Stimulated activated naive B cell treated with anti-CD40 and anti-IgM and Interleukin-4, amounts not matched to agents 10 μg/mL and 1 μg/mL and 100 μg/mL, for 72 hours (primary cell): ENCODE measurements around the gene HOXC13.

Source experiments
- ATAC-seq, 2 donors: fragments of 150-1000 bp; cut with Tn5 transposase; replicated peaks; 2 replicates each; pipeline ENCODE4 v1.10.0; 2021; ENCODE audit warnings: moderate library complexity in 1 of 2
- DNase-seq: peaks from one replicate; pipeline ENCODE4 v3.0.0; 2021
- H3K27ac Mint-ChIP-seq: one replicate; pipeline ENCODE4 v1.8.0; 2022; ENCODE audit warnings: mild to moderate bottlenecking, mixed read lengths
- H3K27me3 Mint-ChIP-seq, 2 donors: one replicate each; pipeline ENCODE4 v1.8.0; 2022; ENCODE audit warnings: mixed read lengths in 2 of 2
- H3K36me3 Mint-ChIP-seq, 2 donors: one replicate each; pipeline ENCODE4 v1.8.0; 2022; ENCODE audit warnings: mixed read lengths in 2 of 2, mild to moderate bottlenecking in 1 of 2
- H3K4me1 Mint-ChIP-seq, 2 donors: one replicate each; pipeline ENCODE4 v1.8.0; 2022; ENCODE audit warnings: mixed read lengths in 2 of 2, mild to moderate bottlenecking in 1 of 2
- H3K4me3 Mint-ChIP-seq, 2 donors: one replicate each; pipeline ENCODE4 v1.8.0; 2022; ENCODE audit warnings: mild to moderate bottlenecking in 2 of 2, mixed read lengths in 2 of 2, moderate library complexity in 1 of 2
- H3K9me3 Mint-ChIP-seq, 2 donors: one replicate each; pipeline ENCODE4 v1.8.0; 2022; ENCODE audit warnings: mixed read lengths in 2 of 2, mild to moderate bottlenecking in 1 of 2

The HOXC13 gene

DNA sequence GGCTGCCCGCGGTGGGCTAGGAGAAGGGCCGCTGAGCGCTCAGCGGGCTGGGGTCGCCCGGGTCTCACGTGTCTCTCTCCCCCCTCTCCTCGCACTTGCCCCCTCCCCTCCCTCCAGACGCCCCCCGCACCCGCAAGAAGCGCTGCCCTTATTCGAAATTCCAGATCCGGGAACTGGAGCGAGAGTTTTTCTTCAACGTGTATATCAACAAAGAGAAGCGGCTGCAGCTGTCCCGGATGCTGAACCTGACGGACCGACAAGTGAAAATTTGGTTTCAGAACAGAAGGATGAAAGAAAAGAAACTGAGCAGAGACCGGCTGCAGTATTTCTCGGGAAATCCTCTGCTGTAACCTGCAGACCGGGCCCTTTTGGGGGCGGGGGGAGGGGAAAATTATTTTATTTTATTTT, 36.4 kb downstream of the HOXC13 start:
- peaks cover 7 to 13% of the 10 kb centered on the region in 2 donors for H3K36me3 Mint-ChIP-seq
- peaks cover 0 to 10% of the 10 kb centered on the region in 2 donors for H3K9me3 Mint-ChIP-seq
- peaks cover 14 to 18% of the 10 kb centered on the region in 2 donors for H3K4me1 Mint-ChIP-seq
- H3K4me3 Mint-ChIP-seq, result peak overlapping the region; percentile 67 to 73
- H3K27me3 Mint-ChIP-seq, result peaks cover 78 to 90% of the 10 kb centered on the region in 2 donors
- peak overlapping the region; percentile 56 for H3K27ac Mint-ChIP-seq
- ATAC-seq (no peak), DNase-seq (no peak)

GRCh38 chr12:53975479-53976152, 37.0 kb downstream of the HOXC13 start:
- DNase-seq (no peak), ATAC-seq (no peak)
- peaks cover 0 to 10% of the 10 kb centered on the region in 2 donors for H3K9me3 Mint-ChIP-seq
- H3K27me3 Mint-ChIP-seq, result peaks cover 79 to 90% of the 10 kb centered on the region in 2 donors
- peaks cover 15 to 20% of the 10 kb centered on the region in 2 donors for H3K4me1 Mint-ChIP-seq
- peak overlapping the region; percentile 79 for H3K27ac Mint-ChIP-seq
- peaks cover 7 to 13% of the 10 kb centered on the region in 2 donors for H3K36me3 Mint-ChIP-seq
- peak overlapping the region; percentile 67 to 73 for H3K4me3 Mint-ChIP-seq

DNA sequence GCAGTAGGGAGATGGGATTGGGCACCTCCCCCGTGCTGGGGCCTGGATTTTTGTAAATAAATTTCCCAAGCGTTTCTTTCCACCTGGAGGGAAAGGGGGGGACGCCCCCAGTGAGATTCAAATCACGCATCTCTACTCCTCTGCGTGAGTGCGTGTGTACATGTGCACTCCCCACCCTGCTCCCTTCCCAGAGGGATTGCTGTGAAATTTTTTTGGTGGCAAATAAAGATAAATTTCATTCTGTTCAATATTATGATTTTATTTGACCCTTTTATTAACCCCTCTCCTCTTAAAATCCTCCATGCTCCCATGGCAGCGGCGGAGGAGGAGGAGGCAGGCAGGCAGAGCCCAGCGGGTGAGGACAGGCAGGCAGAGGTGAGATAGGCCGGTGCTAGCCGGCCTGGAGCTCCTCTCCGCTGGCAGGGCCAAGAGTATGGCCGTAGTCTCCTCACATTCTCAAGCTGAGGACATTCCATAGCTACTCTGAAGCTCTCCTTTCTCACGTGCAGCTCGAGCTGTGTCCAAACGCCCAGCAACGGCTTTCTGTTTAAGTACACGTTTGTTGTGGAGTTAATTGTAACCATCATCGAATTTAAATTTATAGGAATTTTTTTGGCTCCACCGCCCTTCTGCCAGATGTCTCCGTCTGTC, 37.7 kb downstream of the HOXC13 start:
- no peak for ATAC-seq

GRCh38 chr12:53976823-53977595, 38.4 kb downstream of the HOXC13 start:
- peaks cover 7 to 13% of the 10 kb centered on the region in 2 donors for H3K36me3 Mint-ChIP-seq
- no peak for ATAC-seq

More for the DNA sequence above, 37.7 kb downstream of the HOXC13 start:
- Mint-ChIP-seq H3K36me3 (peaks cover 7 to 13% of the 10 kb centered on the region in 2 donors), H3K27me3 (peaks cover 79 to 90% of the 10 kb centered on the region in 2 donors), H3K27ac (no peak overlapping the region), H3K9me3 (peaks cover 0 to 10% of the 10 kb centered on the region in 2 donors), H3K4me1 (peaks cover 15 to 23% of the 10 kb centered on the region in 2 donors), H3K4me3 (no peak overlapping the region)
- DNase-seq, result no peak

GRCh38 chr12:53977596-53978445, 39.2 kb downstream of the HOXC13 start:
- Mint-ChIP-seq H3K36me3 (peaks cover 7 to 12% of the 10 kb centered on the region in 2 donors), H3K27me3 (peaks cover 72 to 87% of the 10 kb centered on the region in 2 donors), H3K4me3 (no peak overlapping the region), H3K4me1 (peaks cover 15 to 23% of the 10 kb centered on the region in 2 donors), H3K9me3 (peaks cover 0 to 7% of the 10 kb centered on the region in 2 donors), H3K27ac (no peak overlapping the region)
- DNase-seq, result no peak
- ATAC-seq, result no peak

More at GRCh38 chr12:53976823-53977595, 38.4 kb downstream of the HOXC13 start:
- Mint-ChIP-seq H3K27me3 (peaks cover 78 to 90% of the 10 kb centered on the region in 2 donors), H3K27ac (no peak overlapping the region), H3K9me3 (peaks cover 0 to 10% of the 10 kb centered on the region in 2 donors), H3K4me3 (no peak overlapping the region), H3K4me1 (peaks cover 15 to 23% of the 10 kb centered on the region in 2 donors)
- no peak for DNase-seq

DNA sequence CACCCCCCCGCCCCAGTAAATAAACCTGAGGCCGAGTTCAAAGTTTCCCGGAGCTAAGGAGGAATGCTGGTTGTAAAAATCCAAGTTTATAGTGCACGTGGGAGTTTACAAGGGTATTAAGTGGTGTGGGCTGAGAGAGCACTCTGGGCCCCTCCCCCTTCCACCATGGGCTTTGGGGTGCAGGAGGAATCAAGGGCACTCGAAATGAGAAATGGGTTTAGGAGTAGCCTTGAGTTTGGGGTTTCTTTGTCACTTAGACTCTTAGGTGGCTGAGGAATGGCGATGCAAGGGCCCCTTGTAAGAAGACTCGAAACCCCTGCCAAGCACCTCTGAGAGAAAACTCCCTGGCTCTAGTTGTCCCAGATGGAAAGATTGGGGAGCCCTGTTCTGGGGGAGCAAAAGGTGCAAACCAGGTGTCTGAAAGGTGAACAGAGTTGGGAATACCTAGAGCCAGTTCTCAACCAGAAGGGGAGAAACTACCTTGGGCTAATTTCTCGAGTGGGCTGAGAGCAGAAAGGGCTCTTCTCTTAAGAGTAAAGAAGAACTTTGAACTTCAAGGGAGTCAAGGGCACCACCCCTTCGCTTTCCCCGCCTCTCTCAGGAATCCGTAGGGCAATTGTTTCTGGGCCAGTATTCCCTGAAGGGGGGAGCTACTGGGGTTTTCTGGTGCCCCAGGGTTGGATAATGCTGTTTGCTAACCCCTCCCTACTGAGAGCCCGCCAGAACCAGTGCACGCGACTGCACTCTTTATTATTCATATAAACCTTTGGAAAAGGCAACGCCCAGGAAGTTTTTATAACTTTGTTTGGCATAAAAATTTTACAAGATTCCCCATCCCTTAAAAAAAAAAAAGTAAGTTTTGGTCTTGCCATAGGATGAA, 40.1 kb downstream of the HOXC13 start:
- DNase-seq, result no peak
- Mint-ChIP-seq H3K4me3 (no peak overlapping the region), H3K4me1 (peaks cover 9 to 19% of the 10 kb centered on the region in 2 donors), H3K9me3 (peaks cover 0 to 1% of the 10 kb centered on the region in 2 donors), H3K27ac (no peak overlapping the region), H3K27me3 (peaks cover 73 to 89% of the 10 kb centered on the region in 2 donors), H3K36me3 (peaks cover 5 to 6% of the 10 kb centered on the region in 2 donors)
- no peak for ATAC-seq

GRCh38 chr12:53980104-53980801, 41.6 kb downstream of the HOXC13 start:
- peaks cover 78 to 94% of the 10 kb centered on the region in 2 donors for H3K27me3 Mint-ChIP-seq
- peaks cover 0 to 1% of the 10 kb centered on the region in 2 donors for H3K9me3 Mint-ChIP-seq
- H3K4me1 Mint-ChIP-seq, result peaks cover 8 to 29% of the 10 kb centered on the region in 2 donors
- peaks cover 8 to 12% of the 10 kb centered on the region in 2 donors for H3K36me3 Mint-ChIP-seq
- no peak for ATAC-seq
- no peak for DNase-seq
- no peak overlapping the region for H3K27ac Mint-ChIP-seq
- H3K4me3 Mint-ChIP-seq, result no peak overlapping the region

- H3K9me3 Mint-ChIP-seq, result peaks cover 0 to 2% of the 10 kb centered on the region in 2 donors
- ATAC-seq (no peak), DNase-seq (no peak)
- H3K4me3 Mint-ChIP-seq, result no peak overlapping the region
- peaks cover 10 to 28% of the 10 kb centered on the region in 2 donors for H3K4me1 Mint-ChIP-seq
- H3K27me3 Mint-ChIP-seq, result peaks cover 76 to 94% of the 10 kb centered on the region in 2 donors
- no peak overlapping the region for H3K27ac Mint-ChIP-seq
- peaks cover 5 to 11% of the 10 kb centered on the region in 2 donors for H3K36me3 Mint-ChIP-seq
These were observed 42.3 kb downstream of the HOXC13 start for GRCh38 chr12:53980802-53981496.

DNA sequence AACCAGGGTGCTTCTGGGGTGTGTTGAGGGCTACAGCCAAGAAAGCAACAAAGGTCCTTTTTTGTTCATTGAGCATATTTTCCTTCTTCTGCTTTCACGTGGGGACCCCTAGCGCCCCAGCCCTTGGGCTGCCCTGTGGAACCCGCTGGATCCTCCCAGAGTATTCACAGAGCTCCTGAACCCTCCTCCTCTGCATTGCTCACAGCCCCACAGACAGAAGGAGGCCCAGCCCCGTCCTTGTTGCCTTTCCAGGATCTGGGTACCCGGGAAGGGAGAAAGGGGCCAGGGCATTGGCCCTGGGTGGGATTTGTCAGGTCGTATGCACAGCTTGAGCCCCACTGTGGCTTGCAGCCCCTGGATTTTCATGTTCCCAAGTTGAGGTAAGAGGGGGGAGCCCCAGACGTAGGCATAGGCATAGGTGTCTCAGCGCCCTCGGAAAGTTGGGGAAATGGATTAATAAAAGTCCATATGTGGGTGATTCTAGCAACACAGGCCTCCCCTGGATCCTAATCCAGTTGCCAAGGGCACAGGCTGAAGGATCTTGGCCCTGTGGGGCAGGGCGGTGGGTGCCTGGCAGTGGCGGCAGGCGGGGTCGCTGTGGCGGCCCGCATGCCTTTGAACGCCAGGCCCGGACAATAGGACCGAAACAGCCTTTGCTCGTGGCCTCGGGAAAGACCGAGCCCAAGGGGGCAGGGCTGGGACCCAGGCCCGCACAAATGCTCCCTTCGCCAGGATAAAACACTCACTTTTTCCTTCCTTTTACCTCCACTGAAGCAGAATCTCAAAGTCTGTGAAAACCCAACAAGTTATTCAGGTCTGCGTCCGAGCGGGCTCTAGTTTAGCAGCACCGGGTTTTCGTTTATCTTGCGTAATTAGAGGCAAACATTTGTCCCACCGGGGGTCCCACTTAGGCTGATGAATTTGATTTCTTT, 43.3 kb downstream of the HOXC13 start:
- Mint-ChIP-seq H3K9me3 (peaks cover 0 to 2% of the 10 kb centered on the region in 2 donors), H3K27ac (no peak overlapping the region), H3K4me3 (no peak overlapping the region), H3K4me1 (peaks cover 13 to 32% of the 10 kb centered on the region in 2 donors), H3K36me3 (peaks cover 5 to 11% of the 10 kb centered on the region in 2 donors), H3K27me3 (peaks cover 77 to 95% of the 10 kb centered on the region in 2 donors)
- no peak for DNase-seq
- no peak for ATAC-seq

- ATAC-seq, result no peak
These were observed 44.3 kb downstream of the HOXC13 start for GRCh38 chr12:53982648-53983567.

More at GRCh38 chr12:53982648-53983567, 44.3 kb downstream of the HOXC13 start:
- peak overlapping the region; percentile 85 for H3K27ac Mint-ChIP-seq
- H3K4me1 Mint-ChIP-seq, result peaks cover 13 to 32% of the 10 kb centered on the region in 2 donors
- peak overlapping the region; percentile 3 to 29 for H3K4me3 Mint-ChIP-seq
- peaks cover 5 to 11% of the 10 kb centered on the region in 2 donors for H3K36me3 Mint-ChIP-seq
- DNase-seq, result no peak
- H3K27me3 Mint-ChIP-seq, result peaks cover 83 to 95% of the 10 kb centered on the region in 2 donors
- peaks cover 0 to 2% of the 10 kb centered on the region in 2 donors for H3K9me3 Mint-ChIP-seq
